Liver (tissue), 9 donors: ENCODE results near the gene ARHGEF7. TPM values are rescaled to one million over a fixed set of nuclear protein-coding genes. Genes with fewer than 3 reads are reported as not detected.

ENCODE experiments used
- DNase-seq: peaks from one replicate; pipeline ENCODE4 v3.0.0-alpha.2; 2017; ENCODE audit warnings: low spot score
- H3K27ac ChIP-seq, 2 donors: one replicate each; pipeline ENCODE4 v1.7.0; 2013; ENCODE audit warnings: inconsistent platforms in 2 of 2, low read length in 2 of 2, control low read depth in 1 of 2, low read depth in 1 of 2, mild to moderate bottlenecking in 1 of 2
- H3K27me3 ChIP-seq, 4 donors: one replicate each; pipeline versions ENCODE4 v1.6.1 to v1.7.0; 2013; ENCODE audit warnings: low read length in 3 of 4, inconsistent platforms in 1 of 4, mild to moderate bottlenecking in 1 of 4, moderate library complexity in 1 of 4; ENCODE audit not compliant: control insufficient read depth in 4 of 4, insufficient read depth in 4 of 4
- H3K36me3 ChIP-seq, 4 donors: one replicate each; pipeline versions ENCODE4 v1.6.1 to v1.7.0; 2013; ENCODE audit warnings: low read length in 3 of 4, mild to moderate bottlenecking in 3 of 4, low read depth in 1 of 4, moderate library complexity in 1 of 4; ENCODE audit not compliant: control insufficient read depth in 4 of 4, insufficient read depth in 3 of 4
- H3K4me1 ChIP-seq, 4 donors: one replicate each; pipeline versions ENCODE4 v1.6.1 to v1.7.0; 2013; ENCODE audit warnings: low read length in 3 of 4, mild to moderate bottlenecking in 3 of 4, moderate library complexity in 1 of 4; ENCODE audit not compliant: control insufficient read depth in 4 of 4, insufficient read depth in 4 of 4
- H3K4me3 ChIP-seq, 3 donors: one replicate each; pipeline versions ENCODE4 v1.6.1 to v1.7.0; 2013; ENCODE audit warnings: low read length in 3 of 3, control low read depth in 1 of 3, low read depth in 1 of 3, mild to moderate bottlenecking in 1 of 3
- H3K9ac ChIP-seq, 2 donors: one replicate each; pipeline ENCODE4 v1.7.0; 2013; ENCODE audit warnings: low read length in 2 of 2, mild to moderate bottlenecking in 2 of 2, moderate library complexity in 2 of 2, control low read depth in 1 of 2, low read depth in 1 of 2
- H3K9me3 ChIP-seq, 4 donors: one replicate each; pipeline versions ENCODE4 v1.6.1 to v1.7.0; 2013; ENCODE audit warnings: low read length in 3 of 4; ENCODE audit not compliant: control insufficient read depth in 4 of 4
- ATF3 ChIP-seq: IDR thresholded peaks from 2 replicates; pipeline ENCODE4 v1.6.1; 2016; ENCODE audit warnings: antibody characterized with exemption
- EGR1 ChIP-seq, 2 donors: IDR thresholded peaks; 2 replicates each; pipeline ENCODE4 v1.6.1; 2016 to 2018; ENCODE audit warnings: antibody characterized with exemption in 2 of 2, low read depth in 2 of 2
- FOXA1 ChIP-seq: IDR thresholded peaks from 2 replicates; pipeline ENCODE4 v1.6.1; 2016; ENCODE audit warnings: antibody characterized with exemption
- FOXA2 ChIP-seq: IDR thresholded peaks from 2 replicates; pipeline ENCODE4 v1.6.1; 2016; ENCODE audit warnings: antibody characterized with exemption
- GABPA ChIP-seq, 2 donors: IDR thresholded peaks in 1 of 2; conservative IDR thresholded peaks in 1 of 2; 2 replicates each; pipeline ENCODE4 v1.6.1; 2016; ENCODE audit warnings: antibody characterized with exemption in 2 of 2, mild to moderate bottlenecking in 1 of 2, moderate library complexity in 1 of 2
- HNF4A ChIP-seq, 2 donors: conservative IDR thresholded peaks; 2 replicates each; pipeline ENCODE4 v1.6.1; 2016; ENCODE audit warnings: antibody characterized with exemption in 2 of 2, mild to moderate bottlenecking in 2 of 2
- HNF4G ChIP-seq: IDR thresholded peaks from 2 replicates; pipeline ENCODE4 v1.6.1; 2016; ENCODE audit warnings: antibody characterized with exemption
- JUND ChIP-seq, 2 donors: IDR thresholded peaks; 2 replicates each; pipeline ENCODE4 v1.6.1; 2016; ENCODE audit warnings: antibody characterized with exemption in 2 of 2
- MAX ChIP-seq: IDR thresholded peaks from 2 replicates; pipeline ENCODE4 v1.6.1; 2016; ENCODE audit warnings: antibody characterized with exemption
- NR2F2 ChIP-seq: IDR thresholded peaks from 2 replicates; pipeline ENCODE4 v1.6.1; 2016; ENCODE audit warnings: antibody characterized with exemption
- RAD21 ChIP-seq, 2 donors: IDR thresholded peaks; 2 replicates each; pipeline ENCODE4 v1.6.1; 2016; ENCODE audit warnings: antibody characterized with exemption in 2 of 2, mild to moderate bottlenecking in 2 of 2
- REST ChIP-seq: IDR thresholded peaks from 2 replicates; pipeline ENCODE4 v1.6.1; 2016; ENCODE audit warnings: antibody characterized with exemption, mild to moderate bottlenecking
- SP1 ChIP-seq: IDR thresholded peaks from 2 replicates; pipeline ENCODE4 v1.6.1; 2018; ENCODE audit warnings: antibody characterized with exemption, mild to moderate bottlenecking
- TAF1 ChIP-seq: conservative IDR thresholded peaks from 2 replicates; pipeline ENCODE4 v1.6.1; 2016; ENCODE audit warnings: antibody characterized with exemption, mild to moderate bottlenecking
- YY1 ChIP-seq: IDR thresholded peaks from 2 replicates; pipeline ENCODE4 v1.6.1; 2016; ENCODE audit warnings: antibody characterized with exemption, mild to moderate bottlenecking
- WGBS: extraction: QIAGEN DNeasy Blood & Tissue Kit; methylation state at CpG from one replicate; pipeline ENCODE4 v1.1.7; 2013; 5-methylcytosine and 5-hydroxymethylcytosine counted together
- polyA plus RNA-seq, 2 donors: library from polyadenylated mRNA; stranded (reverse) in 1 of 2; unstranded in 1 of 2; fragments of 200-250 nt in 1 of 2; fragments of >200 nt in 1 of 2; fragmentation: Nextera tagmentation in 1 of 2; extraction: Ambion mirVana in 1 of 2; gene quantifications; one replicate each; pipeline versions ENCODE4 v1.2.1 to v1.2.3, GENCODE V29; 2013 to 2015
- total RNA-seq, 2 donors: library from RNA; depleted of rRNA; stranded (reverse); fragments of >200 nt; gene quantifications; one replicate each; pipeline ENCODE4 v1.2.3, GENCODE V29; 2014
- donor health status: healthy.
- donor health status: healthy.
- donor health status: healthy.
- donor health status: healthy.
- donor health status: healthy.

ARHGEF7 gene
- total and polyA plus RNA-seq, 4 donors: 10.3 to 37.5 (median 20.1) TPM

GRCh38 chr13:111160648-111161047 is 45.5 kb downstream of the ARHGEF7 start:
- no peaks in the 10 kb centered on the region for H3K27me3 ChIP-seq
- no peak overlapping the region for H3K27ac ChIP-seq
- H3K9ac ChIP-seq: no peak overlapping the region
- no peak overlapping the region for H3K4me3 ChIP-seq
- DNase-seq: no peak
- 99% methylated on average over 3 of the region's 3 CpGs for WGBS
- no peaks in the 10 kb centered on the region for H3K9me3 ChIP-seq
- H3K36me3 ChIP-seq: peaks cover 0 to 3% (median 1%) of the 10 kb centered on the region in 4 donors
- TF ChIP-seq YY1: no peak
- TF ChIP-seq MAX: no peak
- TF ChIP-seq TAF1: no peak
- TF ChIP-seq GABPA (IDR thresholded peaks at IDR 0.05 in 1 of 2, conservative IDR thresholded peaks at IDR 0.05 in 1 of 2): no peak
- no peak for TF ChIP-seq HNF4G
- peaks cover 0 to 10% (median 2%) of the 10 kb centered on the region in 4 donors for H3K4me1 ChIP-seq

GRCh38 chr13:111161601-111162600 is 46.8 kb downstream of the ARHGEF7 start:
- Histone ChIP-seq H3K27me3 (no peaks in the 10 kb centered on the region), H3K27ac (no peak overlapping the region), H3K9ac (no peak overlapping the region), H3K4me3 (no peak overlapping the region), H3K4me1 (peaks cover 0 to 10% (median 0%) of the 10 kb centered on the region in 4 donors), H3K36me3 (peaks cover 0 to 3% (median 1%) of the 10 kb centered on the region in 4 donors), H3K9me3 (no peaks in the 10 kb centered on the region)
- WGBS: 92% methylated on average over 5 of the region's 5 CpGs
- no peak for TF ChIP-seq HNF4G
- TF ChIP-seq TAF1: no peak
- no peak for TF ChIP-seq FOXA2
- no peak for TF ChIP-seq NR2F2
- no peak for TF ChIP-seq HNF4A (conservative IDR thresholded peaks at IDR 0.05)
- no peak for TF ChIP-seq RAD21 (IDR thresholded peaks at IDR 0.05)
- no peak for TF ChIP-seq FOXA1
- no peak for TF ChIP-seq EGR1 (IDR thresholded peaks at IDR 0.05; ENCODE audit: low read depth in 2 of 2)
- TF ChIP-seq ATF3: no peak
- no peak for TF ChIP-seq REST
- no peak for TF ChIP-seq GABPA (IDR thresholded peaks at IDR 0.05 in 1 of 2, conservative IDR thresholded peaks at IDR 0.05 in 1 of 2)
- TF ChIP-seq JUND (IDR thresholded peaks at IDR 0.05): no peak
- TF ChIP-seq SP1: no peak
- no peak for DNase-seq
